NCI-H2196 treated with DMSO at 0.1 percent for 48 hours (cell line): ENCODE measurements around the gene PEX5L.
"Not testable (repeated sequence)": the region's sequence is repeated elsewhere in the genome, so short reads cannot be mapped to it uniquely, and the experiment has no call there.

ENCODE experiments used
- DNase-seq: peaks from one replicate; lab custom pipeline; 2025; ENCODE audit not compliant: unreplicated experiment; lab: John Stamatoyannopoulos, UW

Gene PEX5L

DNA sequence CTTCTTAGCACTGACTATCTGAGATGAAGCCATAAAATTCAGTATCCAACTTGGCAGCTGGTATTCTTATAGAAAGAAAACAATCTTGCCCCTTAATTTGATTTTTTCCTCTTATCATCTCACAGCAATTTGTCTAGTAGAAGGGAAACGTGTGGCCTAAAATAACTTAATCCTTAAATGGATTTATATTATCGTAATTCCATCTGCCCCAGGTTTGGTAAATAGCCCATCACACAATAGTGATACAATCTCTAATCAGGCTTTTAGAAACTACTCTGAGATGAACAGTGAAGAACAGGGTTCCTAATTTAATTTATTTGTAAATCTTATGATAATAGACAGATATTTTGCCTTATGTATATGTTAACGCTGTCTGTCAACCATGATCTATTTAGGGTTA lies 24.8 kb downstream of the PEX5L start:
- no peak for DNase-seq

DNA sequence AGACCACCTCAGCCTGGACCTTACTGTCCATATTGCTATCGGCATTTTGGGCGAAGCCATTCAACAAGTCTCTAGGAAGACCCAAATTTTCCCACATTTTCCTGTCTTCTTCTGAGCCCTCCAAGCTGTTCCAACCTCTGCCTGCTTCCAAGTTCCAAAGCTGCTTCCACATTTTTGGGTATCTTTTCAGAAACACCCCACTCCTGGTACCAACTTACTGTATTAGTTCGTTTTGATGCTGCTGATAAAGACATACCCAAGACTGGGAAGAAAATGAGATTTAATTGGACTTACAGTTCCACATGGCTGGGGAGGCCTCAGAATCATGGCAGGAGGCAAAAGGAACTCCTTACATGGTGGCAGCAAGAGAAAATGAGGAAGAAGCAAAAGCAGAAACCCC lies 28.4 kb downstream of the PEX5L start:
- not testable (repeated sequence) for DNase-seq

DNA sequence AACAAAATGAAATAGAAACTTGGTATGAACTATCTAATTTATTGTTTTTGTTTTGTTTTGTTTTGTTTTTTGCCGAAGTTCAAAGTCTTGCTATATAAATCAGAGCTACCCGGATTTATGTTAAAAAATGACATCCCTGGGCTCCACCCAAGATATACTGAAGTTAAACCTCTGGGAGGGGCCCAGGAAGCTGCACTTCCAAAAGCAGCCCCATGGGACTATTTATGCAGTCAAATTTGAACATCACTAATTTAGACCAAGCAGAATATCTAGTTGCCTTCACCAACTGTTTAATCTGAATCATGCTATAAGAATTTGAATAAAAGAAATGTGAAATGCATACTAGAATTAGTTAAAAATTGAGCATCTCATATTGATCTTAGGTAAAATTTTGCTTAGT lies 32.2 kb downstream of the PEX5L start:
- no peak for DNase-seq

DNA sequence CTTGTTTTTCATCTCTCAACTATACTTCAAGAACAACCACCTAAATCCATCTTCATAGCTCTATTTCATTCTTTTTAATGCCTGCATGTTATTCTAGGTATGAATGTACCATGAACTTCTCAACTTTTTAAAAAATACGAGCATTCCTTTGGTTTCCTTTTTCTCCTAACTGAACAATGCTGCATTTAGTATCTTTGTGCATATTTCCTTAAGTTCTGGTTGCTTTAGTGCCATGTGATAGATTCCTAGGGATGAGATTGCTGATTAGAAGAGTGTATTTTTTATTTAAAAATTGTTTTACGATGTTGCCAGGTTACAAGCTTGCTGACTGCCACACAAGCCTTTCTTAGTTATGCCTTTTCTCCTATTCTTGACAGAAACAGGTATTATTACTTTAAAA lies 34.7 kb downstream of the PEX5L start:
- DNase-seq: no peak

DNA sequence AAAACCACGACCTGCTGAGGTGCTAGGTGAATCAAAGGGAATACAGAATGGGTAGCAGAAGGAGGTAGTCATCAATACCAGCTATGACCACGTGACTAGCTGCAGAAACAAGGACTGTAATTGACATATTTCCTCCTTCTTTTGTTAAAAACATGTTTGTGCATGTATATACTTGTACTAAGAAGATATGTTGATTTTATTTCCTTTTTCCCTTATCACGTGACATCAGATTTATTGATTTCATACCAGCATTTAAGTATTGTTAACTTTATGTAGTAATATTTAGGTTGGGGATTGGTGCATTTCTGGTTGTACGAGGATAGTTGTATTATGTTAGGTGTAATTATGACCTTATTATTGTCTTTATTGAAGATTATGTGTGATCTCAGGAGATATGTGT lies 36.2 kb downstream of the PEX5L start:
- no peak for DNase-seq

DNA sequence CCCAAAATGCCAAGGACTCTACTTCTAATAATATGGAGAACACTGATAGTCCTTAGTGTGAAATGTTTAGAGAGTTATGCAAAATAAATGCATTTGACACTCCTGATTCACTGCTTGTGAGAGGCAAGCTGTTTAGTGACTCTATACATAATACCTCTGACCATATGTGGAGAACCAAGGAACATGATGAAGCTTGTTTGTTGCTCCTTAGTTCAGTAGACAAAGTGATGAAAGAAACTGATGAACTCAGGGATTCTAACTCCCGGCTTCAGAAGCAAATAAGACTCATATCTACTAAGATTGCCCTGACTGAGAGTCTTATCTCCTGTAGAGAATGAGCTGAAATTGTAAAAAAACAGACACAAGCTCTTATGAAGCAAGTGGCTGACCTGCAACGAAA lies 41.3 kb downstream of the PEX5L start:
- no peak for DNase-seq

DNA sequence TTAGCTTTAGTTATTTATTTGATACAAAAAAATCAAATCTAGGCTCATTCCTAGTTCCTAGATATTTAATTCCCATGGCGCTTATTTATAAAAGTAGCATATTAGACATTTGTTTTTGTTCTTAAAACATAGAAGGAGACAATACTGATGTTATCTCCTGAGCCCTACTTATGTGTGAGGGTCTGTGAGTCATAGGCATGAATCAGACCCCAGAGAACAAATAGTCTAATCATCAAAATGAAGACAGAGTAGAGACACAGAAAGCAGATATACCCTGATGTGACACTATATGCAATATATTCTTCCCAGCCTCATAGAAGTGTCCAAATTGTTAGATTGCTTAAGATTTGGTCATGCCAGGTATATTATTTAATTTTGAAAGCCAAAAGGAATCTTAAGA lies 44.9 kb downstream of the PEX5L start:
- DNase-seq: no peak

DNA sequence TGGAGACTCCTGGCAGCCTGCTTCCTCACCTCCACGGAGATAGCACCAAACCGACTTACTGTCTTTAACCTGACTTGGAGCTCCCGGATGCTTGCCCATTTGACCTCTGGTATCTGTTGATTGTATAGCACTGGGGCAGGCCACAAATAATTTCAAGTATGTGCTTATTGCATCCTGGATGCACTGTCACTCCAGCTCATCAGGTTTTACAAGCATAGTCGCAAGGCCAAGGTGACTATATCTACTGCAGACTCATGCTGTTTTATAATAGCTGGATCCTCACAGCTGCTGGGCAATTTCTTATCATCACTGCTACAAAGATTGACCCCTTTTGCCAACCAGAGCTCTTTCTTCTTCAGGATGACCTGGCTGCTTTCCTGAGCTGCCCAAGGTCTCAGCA lies 45.6 kb downstream of the PEX5L start:
- no peak for DNase-seq

DNA sequence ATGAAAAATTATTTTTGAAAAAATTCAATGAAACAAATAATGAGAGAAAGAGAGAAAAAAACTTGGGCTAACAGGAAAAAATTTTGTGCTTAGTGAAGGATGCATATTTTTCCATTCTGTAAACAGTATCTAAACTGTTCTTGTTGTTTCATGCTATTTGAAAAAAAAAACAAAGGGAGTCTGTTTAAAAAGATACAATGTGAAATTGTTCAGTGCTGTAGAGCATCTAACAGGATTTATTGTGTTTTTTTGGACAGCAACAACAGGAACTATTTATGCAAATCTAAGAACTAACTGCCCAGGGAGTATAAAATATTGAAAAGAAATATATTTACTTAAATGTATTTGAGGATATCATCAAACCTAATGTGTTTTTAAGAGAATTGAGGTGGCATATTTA lies 55.1 kb downstream of the PEX5L start:
- no peak for DNase-seq

DNA sequence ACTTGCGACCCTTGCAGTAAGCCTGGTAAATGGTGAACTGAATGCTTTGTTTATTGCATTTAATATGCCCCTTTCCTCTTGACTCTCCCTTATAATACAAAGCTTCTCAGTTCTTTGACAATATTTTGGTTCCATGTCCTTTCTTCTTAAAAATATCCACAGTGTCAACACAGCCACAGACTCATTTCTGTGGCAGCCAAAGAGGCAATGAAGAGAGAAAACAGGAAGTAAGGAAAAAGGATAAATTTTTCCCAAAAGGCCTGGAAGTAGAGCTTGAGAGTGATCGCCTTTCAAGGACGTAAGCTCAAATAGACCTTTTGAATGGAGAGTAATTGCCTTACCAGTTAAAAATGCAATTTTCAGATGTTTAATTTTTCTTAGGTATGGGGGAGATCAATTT lies 59.4 kb downstream of the PEX5L start:
- DNase-seq: no peak

DNA sequence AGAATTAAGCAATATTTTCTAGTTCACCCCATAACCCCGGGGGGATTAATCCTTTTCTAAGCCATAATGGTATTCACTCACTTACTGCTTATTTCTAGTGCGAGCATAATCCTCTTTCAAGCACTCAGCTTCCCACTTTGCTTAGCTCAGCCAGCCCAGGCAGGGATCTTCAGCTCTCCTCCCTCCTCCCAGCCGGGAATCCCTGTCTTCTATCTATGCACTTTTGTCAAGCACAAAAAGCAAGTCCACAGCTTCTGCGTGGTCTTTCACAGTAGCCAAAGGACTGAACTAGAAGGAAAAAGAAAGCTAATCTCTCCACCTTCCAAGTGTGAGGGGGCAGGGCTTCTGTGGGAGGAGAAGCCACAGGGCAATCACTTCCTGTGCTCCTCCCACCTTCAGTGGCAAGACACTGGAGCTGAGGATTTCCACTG lies 62.8 kb downstream of the PEX5L start:
- no peak for DNase-seq

DNA sequence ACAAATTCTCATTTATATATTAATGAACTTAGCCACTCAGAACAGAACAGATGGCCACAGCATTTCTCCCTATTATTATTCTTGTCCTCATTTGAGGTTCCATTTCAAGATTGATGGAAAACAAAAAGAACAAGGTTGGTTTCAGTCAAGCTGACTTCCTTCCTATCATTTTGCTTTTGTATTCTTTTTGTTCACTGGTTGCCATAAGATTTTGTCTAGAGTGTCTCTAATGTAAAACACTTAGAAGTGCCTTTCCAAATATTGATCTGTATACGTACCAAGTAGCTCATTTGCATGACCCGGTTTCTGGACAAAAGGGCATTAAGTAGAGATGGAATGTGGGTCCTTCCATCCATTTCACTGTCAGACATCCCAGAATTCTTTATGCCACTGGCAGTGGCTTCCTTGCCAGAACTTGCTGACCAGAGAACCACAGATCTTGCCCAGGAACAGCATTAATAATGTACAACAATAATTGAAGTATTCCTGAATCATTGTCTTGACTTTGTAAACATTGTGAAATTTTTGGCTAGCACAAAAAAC lies 63.8 kb downstream of the PEX5L start:
- DNase-seq: no peak

DNA sequence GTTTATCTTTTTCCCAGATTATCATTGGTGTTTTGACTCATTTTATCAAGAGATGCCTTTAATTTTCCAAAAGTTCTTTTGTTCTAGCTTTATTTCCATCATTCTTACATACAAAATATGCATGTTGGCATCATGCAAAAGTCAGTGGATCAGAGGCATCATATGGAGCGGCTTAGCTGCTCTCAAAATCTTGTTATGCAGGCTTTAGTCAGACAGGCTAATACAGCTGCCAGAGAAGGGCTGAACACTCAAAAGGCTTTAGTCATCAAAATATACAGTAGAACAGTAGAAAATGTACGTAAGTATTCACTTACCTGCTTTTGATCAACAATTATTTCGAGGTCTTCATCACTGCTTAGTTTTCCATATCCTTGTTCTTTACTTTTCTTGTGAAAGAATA lies 65.5 kb downstream of the PEX5L start:
- DNase-seq: no peak

DNA sequence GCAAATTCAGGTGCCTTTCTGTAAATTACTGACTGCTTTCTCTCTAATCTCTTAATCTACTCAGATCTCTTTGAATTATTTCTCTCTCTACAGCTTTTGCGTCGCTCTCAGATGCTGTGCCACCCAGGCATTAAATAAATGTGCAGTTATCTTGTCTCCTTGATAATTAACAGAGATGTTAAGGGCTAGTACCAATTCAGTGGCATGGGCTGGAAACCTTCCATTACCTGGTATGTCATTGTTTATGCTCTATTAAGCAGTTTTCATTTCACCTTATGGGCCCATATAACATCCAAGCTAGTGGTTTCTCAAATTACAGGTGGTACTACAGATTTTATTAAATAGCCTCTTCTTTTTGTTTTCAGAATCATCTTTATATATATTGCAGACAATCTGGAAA lies 66.0 kb downstream of the PEX5L start:
- no peak for DNase-seq

DNA sequence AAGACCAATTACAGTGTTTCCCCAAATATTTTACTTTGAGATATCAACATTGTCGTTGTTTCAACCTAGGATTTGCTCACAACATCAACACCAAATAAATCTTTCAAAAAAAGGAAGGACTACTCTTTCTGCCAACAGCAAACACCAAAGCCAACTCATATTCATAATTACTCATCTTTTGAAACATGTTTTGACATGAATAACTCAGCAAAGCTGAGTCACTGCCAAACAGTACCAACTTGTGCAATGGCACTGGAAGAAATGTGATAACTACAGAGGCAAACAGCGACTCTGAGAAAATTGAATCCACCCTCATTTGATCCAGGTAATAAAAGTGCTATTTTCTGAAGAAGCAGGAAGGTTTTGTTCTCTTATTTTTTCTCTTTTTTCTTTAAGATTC lies 67.2 kb downstream of the PEX5L start:
- no peak for DNase-seq

DNA sequence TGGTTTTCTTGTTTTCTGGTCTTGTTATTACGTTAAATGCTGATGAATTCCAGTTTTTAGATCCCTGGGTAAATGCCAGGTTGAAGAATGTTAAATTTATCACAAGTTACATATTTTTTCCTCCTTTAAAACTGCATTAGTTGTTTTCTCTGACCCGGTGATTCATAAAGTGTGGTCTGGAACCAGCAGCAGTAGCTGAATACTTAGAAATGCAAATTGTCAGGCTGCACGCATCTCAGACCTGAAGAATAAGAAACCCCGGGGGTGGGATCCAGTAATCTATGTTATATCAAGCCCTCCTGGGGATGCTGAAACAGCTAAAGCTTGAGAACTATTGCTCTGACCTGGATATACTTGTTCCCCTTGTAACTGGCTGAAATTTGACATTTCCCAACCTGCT lies 69.1 kb downstream of the PEX5L start:
- DNase-seq: no peak

DNA sequence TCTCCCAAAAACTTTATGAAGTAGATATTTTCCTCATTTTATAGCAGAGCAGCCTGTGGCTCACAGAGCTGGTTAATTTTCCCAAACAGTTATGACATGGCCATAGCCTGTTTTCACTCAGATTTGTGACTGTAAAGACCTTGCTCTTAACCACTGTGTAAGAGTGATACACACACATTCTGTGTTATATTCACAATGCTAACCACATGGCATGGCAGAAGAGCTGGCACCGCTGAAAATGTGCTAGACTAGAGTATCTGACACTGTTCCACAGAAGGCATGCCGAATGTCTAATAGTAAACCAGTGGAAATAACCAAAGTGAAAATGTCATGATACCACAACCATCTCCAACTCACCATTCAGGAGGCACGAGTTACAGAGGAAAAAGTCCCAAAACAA lies 71.8 kb downstream of the PEX5L start:
- DNase-seq: no peak

DNA sequence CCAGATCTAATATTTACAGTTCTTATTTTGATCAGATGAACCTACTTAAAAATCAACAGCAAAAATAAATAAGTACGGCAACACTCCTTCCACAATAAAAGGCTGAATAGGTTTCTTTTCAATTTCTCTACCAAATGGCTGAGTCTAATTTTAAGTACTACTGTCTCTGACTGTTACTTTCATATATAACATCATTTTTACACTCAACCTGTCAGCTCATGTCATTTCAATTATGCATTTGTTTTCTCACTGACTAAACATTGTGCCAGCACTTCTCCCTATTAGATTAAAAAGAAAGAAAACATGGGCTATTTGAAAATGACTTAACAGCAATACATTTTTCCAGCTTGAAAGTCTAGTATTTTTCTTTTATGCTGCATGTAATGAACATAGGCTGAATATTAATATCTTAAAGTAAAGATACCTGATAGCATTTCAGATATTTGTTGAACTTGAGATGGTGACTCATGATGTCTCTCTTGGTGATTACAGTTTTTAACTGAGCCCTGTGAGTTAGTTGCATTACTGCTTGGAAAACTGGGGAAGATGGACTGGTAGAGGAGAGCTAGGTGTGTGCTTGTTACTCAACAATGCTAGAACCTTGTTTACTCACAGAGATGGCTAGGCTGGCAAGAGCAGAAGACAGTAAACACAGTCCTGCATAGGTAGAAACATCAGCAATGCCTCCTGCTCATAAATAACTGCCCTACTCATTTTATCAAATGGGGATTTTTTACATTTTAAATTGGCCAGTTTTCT lies 73.9 kb downstream of the PEX5L start:
- peak; percentile 19 for DNase-seq

DNA sequence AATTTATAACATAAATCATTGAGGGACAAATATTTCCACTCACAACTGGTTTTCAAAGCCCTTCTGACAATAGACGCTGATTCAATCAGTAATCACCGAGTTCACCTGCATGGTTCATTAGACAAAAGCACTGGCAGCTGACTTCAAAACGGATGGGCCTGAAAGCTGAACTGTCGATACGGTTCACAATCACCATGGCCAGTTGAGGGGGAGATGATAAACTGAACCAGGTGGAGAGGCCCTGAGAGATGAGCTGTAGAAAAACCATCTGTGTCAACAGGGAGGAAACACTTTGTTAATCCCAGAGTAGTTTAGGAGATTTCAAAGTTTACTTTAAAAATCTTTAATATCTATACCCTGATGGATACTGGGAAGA lies 75.0 kb downstream of the PEX5L start:
- no peak for DNase-seq

DNA sequence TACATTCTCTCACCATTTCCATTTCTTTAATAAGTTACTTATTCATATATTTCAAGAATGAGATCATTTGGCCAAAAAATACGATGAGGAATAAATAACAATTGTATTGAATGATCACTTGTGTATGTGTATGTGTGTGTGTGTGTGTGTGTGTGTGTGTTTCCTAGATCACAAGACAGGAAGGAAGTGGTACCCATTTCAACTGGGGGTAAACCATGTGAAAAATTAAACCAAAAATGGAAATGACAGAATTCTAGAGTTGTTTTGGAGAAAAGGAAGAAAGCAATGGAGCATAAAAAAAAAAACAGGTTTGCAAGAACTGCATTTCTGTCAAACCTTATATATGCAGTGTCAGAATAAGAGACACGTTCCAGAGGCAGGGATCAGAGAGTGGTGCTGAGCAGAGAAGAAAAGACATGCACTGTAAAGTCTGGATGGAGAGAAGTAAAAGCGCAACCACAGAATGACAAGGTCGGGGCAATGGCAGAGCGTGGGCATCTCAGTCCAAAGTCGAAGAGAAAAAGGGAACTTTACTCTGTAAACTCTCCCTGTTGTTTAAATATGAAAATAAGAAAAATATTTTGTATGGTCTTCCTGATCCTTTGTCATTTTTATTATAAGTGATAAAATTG lies 75.5 kb downstream of the PEX5L start:
- DNase-seq: no peak

DNA sequence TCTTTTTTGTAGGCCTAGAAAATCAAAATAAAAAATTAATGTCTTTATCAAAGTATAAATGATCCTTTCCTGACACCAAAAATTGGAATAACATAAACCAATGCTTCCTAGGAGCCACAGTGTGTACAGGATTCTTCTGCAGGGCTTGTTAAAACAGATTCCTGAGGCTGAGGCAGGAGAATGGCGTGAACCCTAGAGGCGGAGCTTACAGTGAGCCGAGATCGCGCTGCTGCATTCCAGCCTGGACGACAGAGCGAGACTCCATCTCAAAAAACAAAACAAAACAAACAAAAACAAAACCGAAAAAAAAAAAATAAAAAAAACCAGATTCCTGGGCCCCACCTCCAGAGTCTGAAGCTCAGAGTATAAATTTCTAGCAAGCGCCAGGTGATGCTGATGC lies 78.0 kb downstream of the PEX5L start:
- no peak for DNase-seq

DNA sequence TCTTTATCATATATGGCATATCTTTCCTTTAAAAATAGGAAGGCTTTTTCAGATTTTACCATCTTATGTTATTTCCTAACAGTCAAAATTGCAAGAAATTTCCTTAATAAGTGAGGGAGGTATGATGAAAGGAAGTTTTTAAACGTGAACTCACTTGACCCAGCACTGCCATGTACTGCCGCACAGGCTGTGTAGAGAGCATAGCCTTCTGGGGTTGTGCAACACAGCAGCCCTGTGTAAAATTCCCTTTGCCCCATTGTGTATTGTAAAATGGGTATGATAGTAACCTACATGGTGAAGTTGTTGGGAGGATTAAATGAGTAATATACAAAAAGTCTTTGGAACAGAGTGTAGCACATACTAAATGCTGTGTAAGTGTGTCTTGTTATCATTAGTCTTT lies 78.6 kb downstream of the PEX5L start:
- no peak for DNase-seq
